ENCODE results near the gene NUP62. TPM values are rescaled to one million over a fixed set of nuclear protein-coding genes. Genes with fewer than 3 reads are reported as not detected.

Gene NUP62
- total and polyA plus RNA-seq, 2 of the 8 experiments (the other 6 are each of a cell fraction or from before 2014, with no cell fraction given) = 50.0 to 107 TPM

DNA sequence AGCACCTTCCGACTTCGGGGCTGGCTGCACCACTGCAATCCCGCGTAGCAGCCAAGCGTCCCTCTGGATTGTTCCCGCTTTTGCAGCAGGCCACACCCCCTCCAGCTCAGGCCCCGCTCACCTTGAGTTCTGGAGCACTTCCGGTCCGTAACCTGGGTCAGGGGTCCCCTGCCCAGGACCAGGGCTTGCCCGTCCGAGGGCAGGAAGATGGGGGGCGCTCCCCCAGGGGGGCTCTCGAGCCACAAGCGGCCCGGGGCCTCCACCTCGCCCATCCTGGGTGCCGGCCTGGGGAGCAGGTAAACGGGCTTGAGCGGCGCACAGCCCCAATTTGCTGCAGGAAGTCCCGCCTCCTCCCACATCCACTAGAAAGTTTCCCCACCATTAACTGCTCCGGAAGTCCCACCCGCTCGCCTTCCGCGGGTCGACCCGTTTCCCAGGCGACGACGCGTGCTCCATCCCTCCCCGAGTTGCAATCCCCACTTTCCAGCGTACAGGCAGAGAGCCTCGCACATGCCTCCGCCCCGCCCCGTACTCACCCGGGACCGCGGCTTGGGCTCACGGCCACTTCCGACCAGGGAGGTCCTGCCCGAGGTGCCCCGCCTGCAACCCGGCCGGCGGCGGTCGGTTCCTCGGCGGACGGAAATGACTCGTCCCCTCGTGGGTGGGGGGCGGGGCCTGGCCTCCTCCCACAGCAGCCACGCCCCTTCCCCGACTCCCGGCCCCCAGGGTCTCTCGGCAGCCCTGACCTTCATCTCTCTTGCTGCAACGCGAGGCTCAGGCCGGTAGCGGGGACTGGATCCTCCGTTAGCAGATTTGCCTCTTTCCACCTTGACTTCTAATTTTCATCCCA, 62.1 kb downstream of the NUP62 start, which contains the start of gene PNKP (continued):
- TF ChIP-seq, protein P1, sequence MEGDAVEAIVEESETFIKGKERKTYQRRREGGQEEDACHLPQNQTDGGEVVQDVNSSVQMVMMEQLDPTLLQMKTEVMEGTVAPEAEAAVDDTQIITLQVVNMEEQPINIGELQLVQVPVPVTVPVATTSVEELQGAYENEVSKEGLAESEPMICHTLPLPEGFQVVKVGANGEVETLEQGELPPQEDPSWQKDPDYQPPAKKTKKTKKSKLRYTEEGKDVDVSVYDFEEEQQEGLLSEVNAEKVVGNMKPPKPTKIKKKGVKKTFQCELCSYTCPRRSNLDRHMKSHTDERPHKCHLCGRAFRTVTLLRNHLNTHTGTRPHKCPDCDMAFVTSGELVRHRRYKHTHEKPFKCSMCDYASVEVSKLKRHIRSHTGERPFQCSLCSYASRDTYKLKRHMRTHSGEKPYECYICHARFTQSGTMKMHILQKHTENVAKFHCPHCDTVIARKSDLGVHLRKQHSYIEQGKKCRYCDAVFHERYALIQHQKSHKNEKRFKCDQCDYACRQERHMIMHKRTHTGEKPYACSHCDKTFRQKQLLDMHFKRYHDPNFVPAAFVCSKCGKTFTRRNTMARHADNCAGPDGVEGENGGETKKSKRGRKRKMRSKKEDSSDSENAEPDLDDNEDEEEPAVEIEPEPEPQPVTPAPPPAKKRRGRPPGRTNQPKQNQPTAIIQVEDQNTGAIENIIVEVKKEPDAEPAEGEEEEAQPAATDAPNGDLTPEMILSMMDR (IDR thresholded peaks at IDR 0.05; ENCODE audit: control extremely low read depth in 1 of 3, insufficient read depth in 1 of 3, low read depth in 1 of 3, low read length in 3 of 3) = no peak
- TF ChIP-seq MAFK (IDR thresholded peaks at IDR 0.05; ENCODE audit: low read depth, low read length) = no peak
- peak; percentile 70 for TF ChIP-seq TAF1 (IDR thresholded peaks at IDR 0.05; ENCODE audit: low read depth, low read length)
- TF ChIP-seq TCF12 (IDR thresholded peaks at IDR 0.05; ENCODE audit: low read depth, low read length) = no peak
- TF ChIP-seq HDAC2 (IDR thresholded peaks at IDR 0.05; ENCODE audit: borderline replicate concordance in 1 of 2, low read depth in 2 of 2, low read length in 2 of 2) = peak; percentile 82 to 96; a peak in 2 of 4 replicates
- peak; percentile 89 for TF ChIP-seq PHF8 (conservative IDR thresholded peaks at IDR 0.05; ENCODE audit: low read depth, low read length)
- TF ChIP-seq POLR2A (IDR thresholded peaks at IDR 0.05; ENCODE audit: control extremely low read depth in 1 of 2, low read depth in 2 of 2, low read length in 2 of 2) = peak; percentile 7 to 84
- 0 out of 2 replicates have a peak, but pooled peaks have one; percentile 26 for TF ChIP-seq SP1 (IDR thresholded peaks at IDR 0.05; ENCODE audit: low read depth, low read length)
- no peak for TF ChIP-seq SRF (IDR thresholded peaks at IDR 0.05; ENCODE audit: low read depth, low read length)
- TF ChIP-seq CBX5 (IDR thresholded peaks at IDR 0.05; ENCODE audit: low read depth, low read length) = no peak
- TF ChIP-seq ASH2L (IDR thresholded peaks at IDR 0.05; ENCODE audit: low read length) = peak; percentile 88
- TF ChIP-seq CHD2 (IDR thresholded peaks at IDR 0.05; ENCODE audit: low read length) = peak; percentile 45; the same call in 1 of the 2 replicates
- TF ChIP-seq BACH1 (IDR thresholded peaks at IDR 0.05; ENCODE audit: low read length) = peak; percentile 93

Measured in H1 (cell line).